GM12892 (cell line): ENCODE measurements around the gene OTUB1.

Source experiments
- POLR2AphosphoS5 ChIP-seq: IDR thresholded peaks from 2 replicates; pipeline ENCODE4 v1.6.1; 2011; ENCODE audit warnings: low read depth, low read length, control low read depth
- TAF1 ChIP-seq: IDR thresholded peaks from 2 replicates; pipeline ENCODE4 v1.6.1; 2011; ENCODE audit warnings: low read depth, mild to moderate bottlenecking, control low read depth, low read length, borderline replicate concordance

DNA sequence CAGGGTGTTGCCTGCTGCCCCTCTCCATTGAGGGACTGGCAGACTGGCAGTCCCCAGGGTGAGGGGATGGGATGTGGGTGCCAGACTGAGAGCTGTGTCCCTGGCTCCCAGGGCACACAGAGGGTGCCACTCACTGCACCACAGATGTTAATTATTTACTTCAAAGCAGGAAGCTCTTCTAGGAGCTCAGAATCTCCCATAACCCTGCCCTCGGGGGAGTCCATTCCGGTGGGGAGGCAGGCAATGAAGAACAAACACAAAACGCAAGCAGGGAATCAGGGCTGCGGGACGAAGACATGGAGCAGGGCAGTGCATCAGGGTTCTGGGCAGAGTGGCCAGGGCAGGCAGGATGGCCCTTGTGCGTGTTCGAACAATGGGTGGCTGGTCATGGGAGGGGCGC is 25.1 kb downstream of the OTUB1 start:
- TF ChIP-seq TAF1, result no peak
- TF ChIP-seq POLR2AphosphoS5, result no peak
